Stimulated activated naive CD8-positive, alpha-beta T cell treated with anti-CD3 and anti-CD28 coated beads, Interleukin-15, amount 100 ng/mL, for 72 hours (primary cell): Measurements from ENCODE around the gene VAPA.

ENCODE experiments used
- ATAC-seq: fragments of 150-1000 bp; cut with Tn5 transposase; 2 replicates; pipeline ENCODE4 v1.10.0; 2021; ENCODE audit warnings: mild to moderate bottlenecking, moderate library complexity
- DNase-seq, 2 donors: peaks; one replicate each; pipeline ENCODE4 v3.0.0; 2021 to 2022
- H3K27ac Mint-ChIP-seq, 2 donors: one replicate each; pipeline ENCODE4 v1.8.0; 2022; ENCODE audit warnings: mild to moderate bottlenecking in 2 of 2, mixed read lengths in 2 of 2, moderate library complexity in 2 of 2
- H3K27me3 Mint-ChIP-seq: one replicate; pipeline ENCODE4 v1.8.0; 2022; ENCODE audit warnings: mixed read lengths
- H3K4me1 Mint-ChIP-seq: one replicate; pipeline ENCODE4 v1.8.0; 2022; ENCODE audit warnings: mild to moderate bottlenecking, mixed read lengths
- H3K4me3 Mint-ChIP-seq, 2 donors: one replicate each; pipeline ENCODE4 v1.8.0; 2022; ENCODE audit warnings: mild to moderate bottlenecking in 2 of 2, mixed read lengths in 2 of 2, moderate library complexity in 1 of 2
- H3K9me3 Mint-ChIP-seq, 2 donors: one replicate each; pipeline ENCODE4 v1.8.0; 2022; ENCODE audit warnings: mixed read lengths in 2 of 2

VAPA gene

GRCh38 chr18:9933865-9934264 lies 20.0 kb downstream of the VAPA start:
- no peak overlapping the region for H3K27ac Mint-ChIP-seq
- H3K27me3 Mint-ChIP-seq: no peaks in the 10 kb centered on the region
- H3K9me3 Mint-ChIP-seq: no peaks in the 10 kb centered on the region
- DNase-seq: no peak
- H3K4me1 Mint-ChIP-seq: peaks cover 17% of the 10 kb centered on the region
- H3K4me3 Mint-ChIP-seq: no peak overlapping the region
- ATAC-seq: no peak

GRCh38 chr18:9934274-9934673 lies 20.5 kb downstream of the VAPA start:
- no peak overlapping the region for H3K4me3 Mint-ChIP-seq
- no peaks in the 10 kb centered on the region for H3K27me3 Mint-ChIP-seq
- H3K4me1 Mint-ChIP-seq: peaks cover 13% of the 10 kb centered on the region
- no peak overlapping the region for H3K27ac Mint-ChIP-seq
- ATAC-seq (no peak), DNase-seq (no peak)
- no peaks in the 10 kb centered on the region for H3K9me3 Mint-ChIP-seq

GRCh38 chr18:9941103-9941502 lies 27.3 kb downstream of the VAPA start:
- Mint-ChIP-seq H3K4me1 (peaks cover 6% of the 10 kb centered on the region), H3K27me3 (no peaks in the 10 kb centered on the region), H3K9me3 (no peaks in the 10 kb centered on the region), H3K4me3 (no peak overlapping the region), H3K27ac (no peak overlapping the region)
- DNase-seq: no peak
- ATAC-seq: no peak

GRCh38 chr18:9941660-9942059 lies 27.8 kb downstream of the VAPA start:
- Mint-ChIP-seq H3K27ac (peak overlapping the region in 1 of 2 donors; percentile 71), H3K4me1 (peaks cover 6% of the 10 kb centered on the region), H3K4me3 (no peak overlapping the region), H3K9me3 (no peaks in the 10 kb centered on the region), H3K27me3 (no peaks in the 10 kb centered on the region)
- DNase-seq (no peak), ATAC-seq (no peak)

GRCh38 chr18:9943311-9943710 lies 29.5 kb downstream of the VAPA start:
- Mint-ChIP-seq H3K9me3 (no peaks in the 10 kb centered on the region), H3K27me3 (no peaks in the 10 kb centered on the region), H3K27ac (no peak overlapping the region), H3K4me1 (peaks cover 6% of the 10 kb centered on the region), H3K4me3 (no peak overlapping the region)
- no peak for DNase-seq
- ATAC-seq: no peak

GRCh38 chr18:9944805-9945204 lies 31.0 kb downstream of the VAPA start:
- Mint-ChIP-seq H3K4me3 (no peak overlapping the region), H3K9me3 (no peaks in the 10 kb centered on the region), H3K4me1 (peaks cover 11% of the 10 kb centered on the region), H3K27ac (no peak overlapping the region), H3K27me3 (no peaks in the 10 kb centered on the region)
- ATAC-seq (no peak), DNase-seq (no peak)

GRCh38 chr18:9946831-9947230 lies 33.0 kb downstream of the VAPA start:
- Mint-ChIP-seq H3K27me3 (no peaks in the 10 kb centered on the region), H3K4me1 (peaks cover 17% of the 10 kb centered on the region), H3K4me3 (no peak overlapping the region), H3K27ac (no peak overlapping the region), H3K9me3 (no peaks in the 10 kb centered on the region)
- ATAC-seq (no peak), DNase-seq (no peak)

GRCh38 chr18:9947248-9947647 lies 33.4 kb downstream of the VAPA start:
- Mint-ChIP-seq H3K9me3 (no peaks in the 10 kb centered on the region), H3K4me1 (peaks cover 21% of the 10 kb centered on the region), H3K27me3 (no peaks in the 10 kb centered on the region), H3K27ac (no peak overlapping the region), H3K4me3 (no peak overlapping the region)
- ATAC-seq (no peak), DNase-seq (no peak)

GRCh38 chr18:9949315-9949714 lies 35.5 kb downstream of the VAPA start:
- Mint-ChIP-seq H3K27me3 (no peaks in the 10 kb centered on the region), H3K4me1 (peaks cover 19% of the 10 kb centered on the region), H3K27ac (no peak overlapping the region), H3K9me3 (no peaks in the 10 kb centered on the region), H3K4me3 (no peak overlapping the region)
- DNase-seq (no peak), ATAC-seq (no peak)

- DNase-seq (no peak), ATAC-seq (no peak)
- no peak overlapping the region for H3K4me3 Mint-ChIP-seq
- peaks cover 19% of the 10 kb centered on the region for H3K4me1 Mint-ChIP-seq
- H3K27me3 Mint-ChIP-seq: no peaks in the 10 kb centered on the region
- H3K27ac Mint-ChIP-seq: no peak overlapping the region
- H3K9me3 Mint-ChIP-seq: no peaks in the 10 kb centered on the region
Measured at GRCh38 chr18:9949861-9950260, 36.0 kb downstream of the VAPA start.

- Mint-ChIP-seq H3K9me3 (no peaks in the 10 kb centered on the region), H3K27me3 (no peaks in the 10 kb centered on the region), H3K4me1 (peaks cover 19% of the 10 kb centered on the region), H3K4me3 (no peak overlapping the region), H3K27ac (no peak overlapping the region)
- no peak for ATAC-seq
- no peak for DNase-seq
Measured at GRCh38 chr18:9950289-9951016, 36.6 kb downstream of the VAPA start.

GRCh38 chr18:9951022-9951859 lies 37.4 kb downstream of the VAPA start:
- Mint-ChIP-seq H3K27ac (peak overlapping the region; percentile 5 to 12), H3K4me1 (peaks cover 19% of the 10 kb centered on the region), H3K4me3 (no peak overlapping the region), H3K9me3 (no peaks in the 10 kb centered on the region), H3K27me3 (no peaks in the 10 kb centered on the region)
- DNase-seq: peak in 1 of 2 donors; percentile 23
- ATAC-seq: peak; percentile 77

- DNase-seq (no peak), ATAC-seq (peak; percentile 54)
- H3K4me1 Mint-ChIP-seq: peaks cover 19% of the 10 kb centered on the region
- H3K9me3 Mint-ChIP-seq: no peaks in the 10 kb centered on the region
- H3K4me3 Mint-ChIP-seq: no peak overlapping the region
- H3K27ac Mint-ChIP-seq: peak overlapping the region; percentile 54 to 69
- no peaks in the 10 kb centered on the region for H3K27me3 Mint-ChIP-seq
Measured at GRCh38 chr18:9952633-9953416, 39.0 kb downstream of the VAPA start.

- Mint-ChIP-seq H3K9me3 (no peaks in the 10 kb centered on the region), H3K27me3 (no peaks in the 10 kb centered on the region), H3K27ac (no peak overlapping the region), H3K4me1 (peaks cover 13% of the 10 kb centered on the region), H3K4me3 (no peak overlapping the region)
- ATAC-seq (no peak), DNase-seq (no peak)
Measured at GRCh38 chr18:9958861-9959399, 45.1 kb downstream of the VAPA start.

- no peak overlapping the region for H3K27ac Mint-ChIP-seq
- H3K27me3 Mint-ChIP-seq: no peaks in the 10 kb centered on the region
- H3K4me3 Mint-ChIP-seq: no peak overlapping the region
- no peak for ATAC-seq
- peaks cover 13% of the 10 kb centered on the region for H3K4me1 Mint-ChIP-seq
- H3K9me3 Mint-ChIP-seq: no peaks in the 10 kb centered on the region
- DNase-seq: no peak
Measured at GRCh38 chr18:9959564-9959963, 45.7 kb downstream of the VAPA start.
